ENCODE data around the gene KCNMA1. TPM values are rescaled to one million over a fixed set of nuclear protein-coding genes. Genes with fewer than 3 reads are reported as not detected.

The KCNMA1 gene
- total RNA-seq, 1 experiment from 2014 or later: 143 TPM

DNA sequence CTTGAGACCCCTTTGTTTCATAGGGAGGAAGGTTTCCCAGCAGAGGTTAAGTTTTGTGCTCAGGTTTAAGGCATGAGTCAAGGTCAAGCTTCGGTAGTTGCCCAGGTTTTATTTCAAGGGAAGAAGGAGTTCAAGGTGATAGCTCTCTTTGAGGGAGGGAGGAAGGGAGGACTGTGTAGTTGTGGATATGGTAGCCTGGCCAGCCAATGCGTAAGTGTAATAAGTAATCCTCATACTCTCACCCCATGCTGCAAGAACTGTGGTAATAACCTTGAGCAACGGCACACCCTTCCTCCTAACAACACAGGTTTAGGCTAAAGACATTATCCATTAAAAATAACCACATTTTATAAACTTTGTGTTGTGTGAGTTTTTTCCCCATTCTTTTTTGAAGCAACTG lies 478.9 kb downstream of the KCNMA1 start:
- H2AFZ ChIP-seq (ENCODE audit: low read length): no peak overlapping the region
- peaks cover 76% of the 10 kb centered on the region for H3K4me1 ChIP-seq (ENCODE audit: insufficient read depth, low read length)
- TF ChIP-seq EZH2 (IDR thresholded peaks at IDR 0.05; ENCODE audit: low read length, unreplicated experiment) (no peak), EZH2phosphoT487 (IDR thresholded peaks at IDR 0.05; ENCODE audit: borderline replicate concordance, low read length) (no peak)
- TF ChIP-seq, protein P1, sequence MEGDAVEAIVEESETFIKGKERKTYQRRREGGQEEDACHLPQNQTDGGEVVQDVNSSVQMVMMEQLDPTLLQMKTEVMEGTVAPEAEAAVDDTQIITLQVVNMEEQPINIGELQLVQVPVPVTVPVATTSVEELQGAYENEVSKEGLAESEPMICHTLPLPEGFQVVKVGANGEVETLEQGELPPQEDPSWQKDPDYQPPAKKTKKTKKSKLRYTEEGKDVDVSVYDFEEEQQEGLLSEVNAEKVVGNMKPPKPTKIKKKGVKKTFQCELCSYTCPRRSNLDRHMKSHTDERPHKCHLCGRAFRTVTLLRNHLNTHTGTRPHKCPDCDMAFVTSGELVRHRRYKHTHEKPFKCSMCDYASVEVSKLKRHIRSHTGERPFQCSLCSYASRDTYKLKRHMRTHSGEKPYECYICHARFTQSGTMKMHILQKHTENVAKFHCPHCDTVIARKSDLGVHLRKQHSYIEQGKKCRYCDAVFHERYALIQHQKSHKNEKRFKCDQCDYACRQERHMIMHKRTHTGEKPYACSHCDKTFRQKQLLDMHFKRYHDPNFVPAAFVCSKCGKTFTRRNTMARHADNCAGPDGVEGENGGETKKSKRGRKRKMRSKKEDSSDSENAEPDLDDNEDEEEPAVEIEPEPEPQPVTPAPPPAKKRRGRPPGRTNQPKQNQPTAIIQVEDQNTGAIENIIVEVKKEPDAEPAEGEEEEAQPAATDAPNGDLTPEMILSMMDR (conservative IDR thresholded peaks at IDR 0.05; ENCODE audit: low read depth, low read length): no peak
- CTCF ChIA-PET: interaction anchor here (1.0 kb wide), 1 partner anchor 553 kb away, joined by 4 read pairs; no protein-coding TSS in a partner anchor
- no peaks in the 10 kb centered on the region for H3K36me3 ChIP-seq (ENCODE audit: low read depth, low read length)
- H3K4me3 ChIP-seq (ENCODE audit: low read length): no peak overlapping the region
- no peaks in the 10 kb centered on the region for H3K79me2 ChIP-seq (ENCODE audit: low read length)
- H3K9me3 ChIP-seq (ENCODE audit: low read length): no peaks in the 10 kb centered on the region
- H3F3A ChIP-seq (ENCODE audit: low read length, unreplicated experiment): peaks cover 42% of the 10 kb centered on the region
- intact Hi-C loops (cut with micrococcal nuclease): no loop called here
- POLR2A ChIA-PET (ENCODE audit: unreplicated experiment): no interaction called here
- H3K27ac ChIP-seq (ENCODE audit: low read length): no peak overlapping the region
- H3K27me3 ChIP-seq (ENCODE audit: low read length): no peaks in the 10 kb centered on the region
- H4K20me1 ChIP-seq (ENCODE audit: low read length): no peaks in the 10 kb centered on the region
- no TSS peak for BruUV-seq (replicated peaks)
- DNase-seq (no peak), ATAC-seq (no peak)
- H3K9me2 ChIP-seq (replicated peaks; ENCODE audit: low read length): no peaks in the 10 kb centered on the region
- no peak overlapping the region for H3K4me2 ChIP-seq (ENCODE audit: low read length)
- H3K9ac ChIP-seq (ENCODE audit: low read length): no peak overlapping the region

DNA sequence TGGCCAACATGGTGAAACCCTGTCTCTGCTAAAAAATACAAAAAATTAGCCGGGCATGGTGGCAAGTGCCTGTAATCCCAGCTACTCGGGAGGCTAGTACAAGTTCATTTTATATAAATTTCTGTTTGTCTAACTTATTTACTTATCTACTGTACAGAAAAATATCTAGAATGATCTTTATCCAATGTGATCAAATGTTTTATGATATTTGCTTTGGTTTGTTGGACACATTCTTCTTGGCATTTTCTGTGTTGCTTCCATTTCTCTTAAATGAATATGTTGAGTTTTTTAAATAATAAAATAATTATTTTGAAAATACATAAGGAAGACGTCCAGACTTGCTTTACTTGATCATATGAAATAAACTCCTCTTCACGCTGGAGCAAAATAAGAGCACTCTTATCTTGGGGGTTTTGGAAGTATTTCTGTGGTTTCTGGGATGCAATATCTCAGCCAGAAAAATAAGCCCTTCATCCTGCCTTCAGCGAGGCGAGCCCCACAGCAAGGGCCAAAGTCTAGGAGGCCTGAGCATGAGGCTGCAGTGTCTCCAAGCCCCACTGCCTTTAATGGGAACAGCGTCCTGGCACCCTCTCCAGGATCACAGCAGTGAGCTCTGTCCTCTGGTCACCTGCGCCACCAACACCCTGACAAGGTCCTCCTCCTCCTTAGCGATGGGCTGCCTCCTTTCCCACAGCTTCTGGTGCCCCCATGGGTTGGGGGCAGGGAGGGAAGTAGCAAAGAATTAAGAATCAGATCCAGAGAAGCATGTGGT lies 480.2 kb downstream of the KCNMA1 start:
- Histone ChIP-seq H3K9me2 (replicated peaks; ENCODE audit: low read length) (no peaks in the 10 kb centered on the region), H3K79me2 (ENCODE audit: low read length) (no peaks in the 10 kb centered on the region), H3K27me3 (ENCODE audit: low read length) (no peaks in the 10 kb centered on the region), H4K20me1 (ENCODE audit: low read length) (no peaks in the 10 kb centered on the region), H3K9ac (ENCODE audit: low read length) (no peak overlapping the region), H3F3A (ENCODE audit: low read length, unreplicated experiment) (peaks cover 32% of the 10 kb centered on the region), H3K4me3 (ENCODE audit: low read length) (no peak overlapping the region), H2AFZ (ENCODE audit: low read length) (no peak overlapping the region), H3K36me3 (ENCODE audit: low read depth, low read length) (no peaks in the 10 kb centered on the region), H3K27ac (ENCODE audit: low read length) (peak overlapping the region; percentile 65), H3K4me1 (ENCODE audit: insufficient read depth, low read length) (peaks cover 64% of the 10 kb centered on the region), H3K4me2 (ENCODE audit: low read length) (no peak overlapping the region), H3K9me3 (ENCODE audit: low read length) (no peaks in the 10 kb centered on the region)
- intact Hi-C loops (cut with micrococcal nuclease): no loop called here
- TF ChIP-seq EZH2 (IDR thresholded peaks at IDR 0.05; ENCODE audit: low read length, unreplicated experiment) (no peak), EZH2phosphoT487 (IDR thresholded peaks at IDR 0.05; ENCODE audit: borderline replicate concordance, low read length) (no peak)
- TF ChIP-seq, protein P1 (conservative IDR thresholded peaks at IDR 0.05; ENCODE audit: low read depth, low read length): no peak
- no TSS peak for BruUV-seq (replicated peaks)
- no peak for ATAC-seq
- no peak for DNase-seq
- POLR2A ChIA-PET (ENCODE audit: unreplicated experiment): no interaction called here
- CTCF ChIA-PET: no interaction called here

DNA sequence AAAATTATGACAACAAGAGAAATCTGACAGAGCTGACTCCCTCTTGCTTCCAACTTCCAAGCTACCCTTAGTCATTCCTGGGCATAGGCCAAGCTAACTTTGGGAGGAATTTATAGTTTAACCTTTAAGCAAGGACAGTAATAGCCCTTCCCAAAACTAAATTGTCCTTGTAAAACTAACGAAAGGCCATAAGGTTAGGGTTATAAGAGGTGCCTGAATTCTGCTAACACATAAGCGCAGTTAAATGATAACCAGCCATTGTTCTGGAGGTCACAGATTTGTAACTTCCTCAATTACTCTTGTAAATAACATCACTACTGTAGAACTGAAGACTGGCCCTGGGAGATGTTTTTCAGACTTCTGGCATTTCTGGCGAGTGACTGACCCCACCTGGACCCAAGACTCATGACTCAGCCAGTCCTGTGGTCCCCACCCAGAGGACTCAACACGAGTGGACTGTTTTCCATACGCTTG lies 481.2 kb downstream of the KCNMA1 start:
- H3K36me3 ChIP-seq (ENCODE audit: low read depth, low read length): no peaks in the 10 kb centered on the region
- TF ChIP-seq, protein P1 (conservative IDR thresholded peaks at IDR 0.05; ENCODE audit: low read depth, low read length): no peak
- no peak for TF ChIP-seq EZH2 (IDR thresholded peaks at IDR 0.05; ENCODE audit: low read length, unreplicated experiment)
- TF ChIP-seq EZH2phosphoT487 (IDR thresholded peaks at IDR 0.05; ENCODE audit: borderline replicate concordance, low read length): no peak
- peaks cover 24% of the 10 kb centered on the region for H3F3A ChIP-seq (ENCODE audit: low read length, unreplicated experiment)
- H3K4me1 ChIP-seq (ENCODE audit: insufficient read depth, low read length): peaks cover 54% of the 10 kb centered on the region
- peak overlapping the region; percentile 3; the same call in 1 of the 2 replicates for H3K9ac ChIP-seq (ENCODE audit: low read length)
- DNase-seq: peak; percentile 98
- H3K9me3 ChIP-seq (ENCODE audit: low read length): no peaks in the 10 kb centered on the region
- POLR2A ChIA-PET (ENCODE audit: unreplicated experiment): interaction anchor here (0.6 to 0.7 kb wide), 2 partner anchors 357 to 1426 kb away, joined by 3 to 4 read pairs; no protein-coding TSS in a partner anchor
- no peak overlapping the region for H2AFZ ChIP-seq (ENCODE audit: low read length)
- H4K20me1 ChIP-seq (ENCODE audit: low read length): no peaks in the 10 kb centered on the region
- H3K27me3 ChIP-seq (ENCODE audit: low read length): no peaks in the 10 kb centered on the region
- intact Hi-C loops (cut with micrococcal nuclease): no loop called here
- BruUV-seq (replicated peaks): no TSS peak
- H3K9me2 ChIP-seq (replicated peaks; ENCODE audit: low read length): no peaks in the 10 kb centered on the region
- CTCF ChIA-PET: interaction anchor here (0.6 to 0.9 kb wide), 4 partner anchors 10 to 236 kb away, joined by 3 to 9 read pairs (median 5); no protein-coding TSS in a partner anchor
- no peak overlapping the region for H3K4me3 ChIP-seq (ENCODE audit: low read length)
- peak overlapping the region; percentile 5 for H3K4me2 ChIP-seq (ENCODE audit: low read length)
- peak overlapping the region; percentile 65 for H3K27ac ChIP-seq (ENCODE audit: low read length)
- ATAC-seq: peak; percentile 36
- H3K79me2 ChIP-seq (ENCODE audit: low read length): no peaks in the 10 kb centered on the region

All from PC-3 (cell line).